AG04450 (cell line): ENCODE data around the gene RAB38. TPM values are rescaled to one million over a fixed set of nuclear protein-coding genes. Genes with fewer than 3 reads are reported as not detected.

Source experiments
- CTCF ChIA-PET: fragments of 300-600, 350-600 bp; formaldehyde crosslinking; extraction: SDS; loops from one replicate; lab custom pipeline; 2022; ENCODE audit warnings: antibody characterized with exemption, inconsistent platforms; lab: Charles Lee
- POLR2A ChIA-PET: fragments of 350-600 bp; formaldehyde crosslinking; extraction: SDS; loops from one replicate; lab custom pipeline; 2021; ENCODE audit warnings: antibody characterized with exemption, inconsistent platforms; lab: Yijun Ruan, JAX
- DNase-seq: peaks from one replicate; pipeline ENCODE4 v3.0.0-alpha.2; 2011; ENCODE audit warnings: low read depth, low spot score
- H3K27ac ChIP-seq: one replicate; pipeline ENCODE4 v1.5.1; 2012; ENCODE audit warnings: low read depth, low read length, control low read depth
- H3K27me3 ChIP-seq: one replicate; pipeline ENCODE4 v1.6.0; 2012; ENCODE audit warnings: low read length; ENCODE audit not compliant: control insufficient read depth, insufficient read depth
- H3K4me3 ChIP-seq: 2 replicates; pipeline ENCODE4 v1.5.1; 2011; ENCODE audit warnings: mild to moderate bottlenecking, low read depth, low read length, control low read depth
- H3K9me3 ChIP-seq: 2 replicates; pipeline ENCODE4 v1.5.1; 2012; ENCODE audit warnings: low read length; ENCODE audit not compliant: control insufficient read depth, insufficient read depth
- polyA plus RNA-seq: library from polyadenylated mRNA; depleted of rRNA; stranded (reverse); fragments of >200 nt; gene quantifications from 2 replicates; pipeline ENCODE4 v1.2.3, GENCODE V29; 2011
- TF ChIP-seq, protein P1 (sequence below): IDR thresholded peaks from 2 replicates; pipeline ENCODE4 v1.5.1; 2011; ENCODE audit warnings: low read depth, low read length, control low read depth, inconsistent platforms

RAB38 gene
- polyA plus RNA-seq, 1 experiment, result 7.2 TPM

DNA sequence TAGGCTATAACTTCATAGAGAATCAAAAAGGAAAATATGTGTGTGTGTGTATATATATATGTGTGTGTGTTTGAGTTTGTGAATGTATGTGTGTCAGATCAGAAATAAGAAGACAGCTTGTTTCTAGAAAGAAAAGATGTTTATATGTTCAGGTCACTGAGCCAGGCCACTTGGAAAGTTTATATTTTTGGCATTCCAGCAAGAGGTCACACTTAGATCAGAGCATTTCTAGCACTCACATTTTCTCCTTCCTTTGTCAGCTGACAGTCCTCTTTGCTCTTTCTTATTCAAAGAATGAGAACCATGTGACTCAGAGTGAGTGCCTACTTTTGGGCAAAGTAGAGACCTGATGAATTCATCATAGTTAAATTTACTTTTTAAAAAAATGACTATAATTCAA lies 22.9 kb downstream of the RAB38 start:
- Histone ChIP-seq H3K27me3 (no peaks in the 10 kb centered on the region), H3K4me3 (no peak overlapping the region), H3K9me3 (peaks cover 11% of the 10 kb centered on the region), H3K27ac (no peak overlapping the region)
- POLR2A ChIA-PET, result no interaction called here
- no peak for DNase-seq
- TF ChIP-seq, protein P1, sequence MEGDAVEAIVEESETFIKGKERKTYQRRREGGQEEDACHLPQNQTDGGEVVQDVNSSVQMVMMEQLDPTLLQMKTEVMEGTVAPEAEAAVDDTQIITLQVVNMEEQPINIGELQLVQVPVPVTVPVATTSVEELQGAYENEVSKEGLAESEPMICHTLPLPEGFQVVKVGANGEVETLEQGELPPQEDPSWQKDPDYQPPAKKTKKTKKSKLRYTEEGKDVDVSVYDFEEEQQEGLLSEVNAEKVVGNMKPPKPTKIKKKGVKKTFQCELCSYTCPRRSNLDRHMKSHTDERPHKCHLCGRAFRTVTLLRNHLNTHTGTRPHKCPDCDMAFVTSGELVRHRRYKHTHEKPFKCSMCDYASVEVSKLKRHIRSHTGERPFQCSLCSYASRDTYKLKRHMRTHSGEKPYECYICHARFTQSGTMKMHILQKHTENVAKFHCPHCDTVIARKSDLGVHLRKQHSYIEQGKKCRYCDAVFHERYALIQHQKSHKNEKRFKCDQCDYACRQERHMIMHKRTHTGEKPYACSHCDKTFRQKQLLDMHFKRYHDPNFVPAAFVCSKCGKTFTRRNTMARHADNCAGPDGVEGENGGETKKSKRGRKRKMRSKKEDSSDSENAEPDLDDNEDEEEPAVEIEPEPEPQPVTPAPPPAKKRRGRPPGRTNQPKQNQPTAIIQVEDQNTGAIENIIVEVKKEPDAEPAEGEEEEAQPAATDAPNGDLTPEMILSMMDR, result no peak
- CTCF ChIA-PET, result interaction anchor here (1.2 to 1.4 kb wide), 2 partner anchors 80 to 137 kb away, joined by 3 to 4 read pairs; no protein-coding TSS in a partner anchor

DNA sequence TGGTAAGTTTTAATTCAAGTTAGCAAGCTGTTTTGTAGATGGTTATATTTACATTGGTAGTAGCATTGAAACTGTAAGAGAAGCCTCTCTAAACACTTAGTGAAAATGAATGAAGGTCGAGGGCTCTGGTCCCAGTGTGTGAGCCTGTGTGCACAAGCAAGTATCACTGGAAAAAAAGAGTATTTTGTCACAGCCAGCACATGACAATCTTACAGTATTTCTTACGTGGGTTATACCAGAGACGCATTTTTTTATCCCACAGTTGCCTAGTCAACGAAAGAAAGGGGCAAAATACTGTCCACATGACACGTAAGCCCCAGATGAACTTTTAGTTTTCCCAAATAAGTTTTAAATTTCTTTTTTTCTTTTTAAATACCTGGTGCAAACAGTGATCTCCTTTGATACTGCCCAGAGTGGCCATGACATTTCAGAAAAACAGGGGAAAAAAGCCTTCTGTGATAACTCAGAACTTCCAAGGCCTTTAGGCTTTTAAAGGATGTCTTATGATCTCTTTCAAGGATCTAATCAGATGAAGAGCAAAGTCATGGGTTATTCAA lies 23.5 kb downstream of the RAB38 start:
- peaks cover 11% of the 10 kb centered on the region for H3K9me3 ChIP-seq
- CTCF ChIA-PET, result interaction anchor here (1.2 to 1.4 kb wide), 2 partner anchors 80 to 136 kb away, joined by 3 to 4 read pairs; no protein-coding TSS in a partner anchor
- no peak for DNase-seq
- no peaks in the 10 kb centered on the region for H3K27me3 ChIP-seq
- TF ChIP-seq, protein P1, result no peak
- H3K27ac ChIP-seq, result no peak overlapping the region
- POLR2A ChIA-PET, result no interaction called here
- no peak overlapping the region for H3K4me3 ChIP-seq

DNA sequence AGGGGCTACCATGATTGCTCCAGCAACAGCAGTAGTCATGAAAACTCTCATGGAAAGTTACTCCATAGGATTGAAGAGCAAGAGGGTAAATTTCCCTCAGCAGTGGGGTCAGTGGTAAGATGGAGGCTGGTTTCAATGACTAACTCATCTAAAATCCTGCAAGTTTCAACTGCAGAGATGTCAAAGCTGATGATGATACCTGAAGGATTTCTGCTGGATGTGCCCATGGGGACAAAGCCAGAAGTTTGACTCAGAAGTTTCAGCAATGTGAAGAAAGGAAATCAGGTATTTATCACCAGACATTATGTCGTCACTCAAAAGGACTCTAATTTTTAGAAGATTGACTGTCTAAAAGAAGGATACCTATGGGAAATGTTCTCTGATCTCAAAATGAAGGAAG lies 29.1 kb downstream of the RAB38 start:
- no peaks in the 10 kb centered on the region for H3K27me3 ChIP-seq
- DNase-seq, result no peak
- TF ChIP-seq, protein P1, result no peak
- CTCF ChIA-PET, result no interaction called here
- no peak overlapping the region for H3K27ac ChIP-seq
- H3K9me3 ChIP-seq, result no peaks in the 10 kb centered on the region
- POLR2A ChIA-PET, result no interaction called here
- H3K4me3 ChIP-seq, result no peak overlapping the region

DNA sequence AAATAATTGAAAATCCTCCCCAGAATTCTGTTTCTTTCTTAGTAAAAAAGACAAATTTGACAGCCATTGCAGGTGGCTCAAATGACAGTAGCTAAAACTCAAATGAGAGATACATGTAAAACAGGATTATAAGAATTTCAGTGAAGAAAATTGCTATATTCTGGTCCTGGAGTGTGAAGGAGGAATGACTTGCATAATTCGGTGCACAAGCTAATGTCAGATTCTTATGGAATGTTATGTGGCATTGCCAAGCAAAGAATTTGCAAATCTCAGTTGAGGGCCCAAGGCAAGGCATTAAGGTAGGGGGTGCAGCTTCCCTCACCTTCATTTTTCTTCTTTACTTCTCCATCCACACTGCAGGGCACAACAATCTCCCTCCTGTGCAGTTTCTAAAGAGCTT lies 35.4 kb downstream of the RAB38 start:
- POLR2A ChIA-PET, result no interaction called here
- no peaks in the 10 kb centered on the region for H3K27me3 ChIP-seq
- no peak overlapping the region for H3K4me3 ChIP-seq
- no peak for DNase-seq
- H3K9me3 ChIP-seq, result no peaks in the 10 kb centered on the region
- no peak overlapping the region for H3K27ac ChIP-seq
- CTCF ChIA-PET, result no interaction called here
- TF ChIP-seq, protein P1, result no peak

DNA sequence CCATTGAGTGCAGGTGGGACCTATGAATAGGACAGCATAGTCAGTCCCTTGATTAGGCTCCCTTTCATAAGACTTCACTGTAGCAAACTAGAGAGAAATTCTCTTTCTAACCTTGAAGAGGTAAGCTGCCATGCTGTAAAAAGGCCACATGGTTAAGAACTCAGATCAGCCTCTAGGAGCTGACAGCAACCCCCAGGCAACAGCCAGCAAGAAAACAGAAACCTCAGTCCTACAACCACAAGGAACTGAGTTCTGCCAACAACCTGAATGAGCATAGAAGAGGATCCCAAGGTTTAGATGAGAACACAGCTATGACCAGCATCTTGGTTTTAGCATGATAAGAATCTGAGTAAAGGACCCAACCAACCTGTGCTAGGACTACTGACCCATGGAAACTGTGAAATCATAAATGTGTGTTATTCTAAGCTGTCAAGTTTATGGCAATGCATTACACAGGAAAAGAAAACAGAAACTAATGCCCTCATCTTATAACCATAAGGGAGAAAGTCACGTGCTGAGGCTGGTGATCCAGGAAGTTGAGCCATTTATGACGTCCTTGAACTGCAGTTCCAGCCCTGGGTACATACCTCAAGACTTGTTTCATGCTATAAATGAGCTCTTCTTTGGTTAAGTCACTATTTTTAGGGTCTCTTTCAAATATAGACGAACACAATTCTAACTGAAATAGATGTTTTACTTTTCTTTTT lies 43.3 kb downstream of the RAB38 start:
- ChIA-PET POLR2A (no interaction called here), CTCF (interaction anchor here (1.1 kb wide), 2 partner anchors 12 to 28 kb away, joined by 3 to 4 read pairs; no protein-coding TSS in a partner anchor)

More for the DNA sequence above, 43.3 kb downstream of the RAB38 start:
- H3K4me3 ChIP-seq, result no peak overlapping the region
- TF ChIP-seq, protein P1, result no peak
- H3K27ac ChIP-seq, result no peak overlapping the region
- DNase-seq, result no peak
- H3K9me3 ChIP-seq, result no peaks in the 10 kb centered on the region
- no peaks in the 10 kb centered on the region for H3K27me3 ChIP-seq
